ENCODE measurements around the gene GNG7. TPM values are rescaled to one million over a fixed set of nuclear protein-coding genes. Genes with fewer than 3 reads are reported as not detected.

Gene GNG7
- polyA plus RNA-seq, 1 experiment, result 0.57 TPM

DNA sequence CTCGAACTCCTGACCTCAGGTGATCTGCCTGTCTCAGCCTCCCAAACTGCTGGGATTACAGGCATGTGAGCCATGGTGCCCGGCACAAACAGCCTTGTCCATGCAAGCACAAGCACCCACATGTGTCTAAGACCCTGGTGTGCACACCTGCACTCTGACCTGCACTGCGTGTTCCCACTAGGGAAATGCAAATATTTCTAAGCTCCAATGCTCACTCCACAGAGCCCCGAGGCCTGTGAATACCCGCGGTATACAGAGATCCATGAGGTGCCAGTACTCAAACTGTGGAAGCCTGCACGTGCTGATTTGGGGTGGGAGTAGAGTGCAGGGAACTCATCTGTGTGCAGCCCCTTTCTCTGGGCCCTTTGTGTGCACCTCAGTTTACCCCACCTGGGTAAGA is 211.8 kb downstream of the GNG7 start:
- ChIA-PET POLR2A (interaction anchor here (1.7 to 5.4 kb wide), 2 partner anchors 13 to 88 kb away, joined by 6 to 65 read pairs; partner anchors contain the start of gene GADD45B), CTCF (no interaction called here)
- H3K4me3 ChIP-seq (ENCODE audit: low read depth, low read length), result no peak overlapping the region
- TF ChIP-seq, protein P1, sequence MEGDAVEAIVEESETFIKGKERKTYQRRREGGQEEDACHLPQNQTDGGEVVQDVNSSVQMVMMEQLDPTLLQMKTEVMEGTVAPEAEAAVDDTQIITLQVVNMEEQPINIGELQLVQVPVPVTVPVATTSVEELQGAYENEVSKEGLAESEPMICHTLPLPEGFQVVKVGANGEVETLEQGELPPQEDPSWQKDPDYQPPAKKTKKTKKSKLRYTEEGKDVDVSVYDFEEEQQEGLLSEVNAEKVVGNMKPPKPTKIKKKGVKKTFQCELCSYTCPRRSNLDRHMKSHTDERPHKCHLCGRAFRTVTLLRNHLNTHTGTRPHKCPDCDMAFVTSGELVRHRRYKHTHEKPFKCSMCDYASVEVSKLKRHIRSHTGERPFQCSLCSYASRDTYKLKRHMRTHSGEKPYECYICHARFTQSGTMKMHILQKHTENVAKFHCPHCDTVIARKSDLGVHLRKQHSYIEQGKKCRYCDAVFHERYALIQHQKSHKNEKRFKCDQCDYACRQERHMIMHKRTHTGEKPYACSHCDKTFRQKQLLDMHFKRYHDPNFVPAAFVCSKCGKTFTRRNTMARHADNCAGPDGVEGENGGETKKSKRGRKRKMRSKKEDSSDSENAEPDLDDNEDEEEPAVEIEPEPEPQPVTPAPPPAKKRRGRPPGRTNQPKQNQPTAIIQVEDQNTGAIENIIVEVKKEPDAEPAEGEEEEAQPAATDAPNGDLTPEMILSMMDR (IDR thresholded peaks at IDR 0.05; ENCODE audit: low read depth, low read length), result no peak
- peaks cover 2% of the 10 kb centered on the region; the same call in 1 of the 2 replicates for H3K9me3 ChIP-seq (ENCODE audit: control insufficient read depth, insufficient read depth, low read length)
- H3K27ac ChIP-seq (ENCODE audit: low read depth, low read length), result no peak overlapping the region
- H3K27me3 ChIP-seq (ENCODE audit: control insufficient read depth, insufficient read depth, low read length), result no peaks in the 10 kb centered on the region
- DNase-seq (ENCODE audit: low read depth, low spot score), result no peak

DNA sequence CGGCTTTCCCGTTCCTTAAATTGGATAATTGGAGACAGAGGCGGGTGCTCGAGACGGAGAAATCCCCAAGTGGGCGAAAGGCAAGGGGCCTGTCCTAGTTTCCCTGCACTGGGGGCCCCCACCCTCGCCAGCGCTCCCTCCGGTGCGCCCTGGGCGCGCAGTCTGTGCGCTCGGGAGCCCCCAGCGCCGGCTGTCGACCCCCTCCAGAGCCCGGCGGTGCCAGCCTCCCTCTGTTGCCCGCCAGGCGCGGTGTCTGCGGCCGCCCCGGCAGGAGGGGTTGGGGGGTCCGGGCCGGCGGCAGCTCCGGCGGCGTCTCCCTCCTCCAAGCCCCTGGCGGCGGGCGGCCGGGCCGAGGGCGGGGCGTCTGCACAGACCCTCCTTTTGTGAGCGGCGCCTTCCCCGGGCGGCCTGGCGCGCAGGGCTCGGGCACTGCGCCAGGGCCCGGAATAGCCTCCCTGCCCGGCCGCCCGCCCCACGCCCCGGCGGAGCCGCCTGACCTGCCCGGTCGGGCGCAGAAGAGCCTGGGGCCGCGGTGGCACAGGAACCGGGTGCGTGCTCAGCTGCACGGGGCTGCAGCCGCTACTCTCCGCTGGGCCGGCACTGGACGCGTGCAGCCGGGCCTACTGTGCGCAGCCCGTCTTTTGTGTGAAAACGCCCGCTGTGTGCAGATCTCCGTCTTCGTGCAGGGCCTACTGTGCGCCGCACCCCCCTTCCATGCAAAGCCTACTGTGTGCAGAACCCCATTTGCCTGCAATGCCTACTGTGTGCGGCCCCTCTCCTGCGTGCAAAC is 213.4 kb downstream of the GNG7 start:
- Histone ChIP-seq H3K4me3 (ENCODE audit: low read depth, low read length) (peak overlapping the region; percentile 44), H3K27me3 (ENCODE audit: control insufficient read depth, insufficient read depth, low read length) (no peaks in the 10 kb centered on the region), H3K9me3 (ENCODE audit: control insufficient read depth, insufficient read depth, low read length) (peaks cover 4% of the 10 kb centered on the region), H3K27ac (ENCODE audit: low read depth, low read length) (no peak overlapping the region)
- ChIA-PET CTCF (no interaction called here), POLR2A (interaction anchor here (5.4 kb wide), 1 partner anchor 12 kb away, joined by 65 read pairs; the partner anchor contains the start of gene GADD45B)
- TF ChIP-seq, protein P1 (IDR thresholded peaks at IDR 0.05; ENCODE audit: low read depth, low read length), result no peak
- no peak for DNase-seq (ENCODE audit: low read depth, low spot score)

DNA sequence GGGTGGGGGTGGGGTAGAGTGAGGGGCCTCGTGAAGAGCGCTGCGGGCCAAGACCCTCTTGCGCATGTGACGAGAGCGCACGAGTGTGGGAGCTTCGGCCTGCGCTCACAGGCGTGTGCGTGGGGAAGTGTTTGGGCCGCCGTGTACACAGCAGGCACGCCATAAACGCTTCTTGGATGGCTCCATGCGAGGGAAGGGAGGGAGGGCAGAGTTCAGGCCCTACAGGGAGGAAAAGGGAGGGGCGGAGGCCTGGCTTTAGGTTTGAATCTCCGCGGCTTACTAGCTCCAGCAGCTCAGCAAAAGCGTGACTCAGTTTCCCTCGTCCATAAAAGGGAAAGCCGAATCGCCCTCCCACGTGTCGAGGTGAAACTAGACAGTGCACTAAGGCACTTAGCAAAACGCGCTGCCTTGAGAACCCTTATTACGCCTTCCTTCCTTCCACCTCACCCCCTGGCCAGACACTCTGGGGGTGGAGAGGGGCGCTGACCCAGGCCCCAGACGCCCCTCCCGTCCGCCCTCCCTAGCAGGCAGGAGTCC is 214.0 kb downstream of the GNG7 start:
- Histone ChIP-seq H3K9me3 (ENCODE audit: control insufficient read depth, insufficient read depth, low read length) (peaks cover 11% of the 10 kb centered on the region), H3K27me3 (ENCODE audit: control insufficient read depth, insufficient read depth, low read length) (no peaks in the 10 kb centered on the region), H3K27ac (ENCODE audit: low read depth, low read length) (no peak overlapping the region), H3K4me3 (ENCODE audit: low read depth, low read length) (no peak overlapping the region)
- TF ChIP-seq, protein P1 (IDR thresholded peaks at IDR 0.05; ENCODE audit: low read depth, low read length), result no peak
- POLR2A ChIA-PET, result interaction anchor here (5.4 kb wide), 1 partner anchor 11 kb away, joined by 65 read pairs; the partner anchor contains the start of gene GADD45B
- CTCF ChIA-PET, result no interaction called here
- no peak for DNase-seq (ENCODE audit: low read depth, low spot score)

DNA sequence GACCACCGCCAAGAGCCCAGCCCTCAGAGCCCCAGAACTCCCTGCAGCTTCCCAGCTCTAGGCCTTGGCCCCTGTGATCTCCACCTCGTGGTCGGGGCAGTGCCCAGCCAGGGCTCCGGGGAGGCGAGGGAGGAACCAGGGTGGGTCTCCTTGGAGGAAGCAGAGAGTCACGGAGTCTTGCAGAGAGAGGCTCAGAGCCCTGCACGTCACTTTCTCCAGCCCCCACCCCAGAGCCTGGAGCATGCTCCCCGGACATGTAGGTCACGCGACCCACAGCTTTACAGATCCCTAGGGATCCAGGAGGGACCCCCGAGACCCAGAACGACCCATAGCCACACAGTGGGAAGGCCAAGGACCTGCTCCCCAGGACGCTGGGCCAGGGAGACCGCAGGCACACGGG is 214.7 kb downstream of the GNG7 start:
- peaks cover 17% of the 10 kb centered on the region for H3K9me3 ChIP-seq (ENCODE audit: control insufficient read depth, insufficient read depth, low read length)
- H3K4me3 ChIP-seq (ENCODE audit: low read depth, low read length), result no peak overlapping the region
- POLR2A ChIA-PET, result interaction anchor here (5.4 kb wide), 1 partner anchor 11 kb away, joined by 65 read pairs; the partner anchor contains the start of gene GADD45B
- H3K27me3 ChIP-seq (ENCODE audit: control insufficient read depth, insufficient read depth, low read length), result no peaks in the 10 kb centered on the region
- DNase-seq (ENCODE audit: low read depth, low spot score), result no peak
- TF ChIP-seq, protein P1 (IDR thresholded peaks at IDR 0.05; ENCODE audit: low read depth, low read length), result no peak
- CTCF ChIA-PET, result no interaction called here
- H3K27ac ChIP-seq (ENCODE audit: low read depth, low read length), result no peak overlapping the region

DNA sequence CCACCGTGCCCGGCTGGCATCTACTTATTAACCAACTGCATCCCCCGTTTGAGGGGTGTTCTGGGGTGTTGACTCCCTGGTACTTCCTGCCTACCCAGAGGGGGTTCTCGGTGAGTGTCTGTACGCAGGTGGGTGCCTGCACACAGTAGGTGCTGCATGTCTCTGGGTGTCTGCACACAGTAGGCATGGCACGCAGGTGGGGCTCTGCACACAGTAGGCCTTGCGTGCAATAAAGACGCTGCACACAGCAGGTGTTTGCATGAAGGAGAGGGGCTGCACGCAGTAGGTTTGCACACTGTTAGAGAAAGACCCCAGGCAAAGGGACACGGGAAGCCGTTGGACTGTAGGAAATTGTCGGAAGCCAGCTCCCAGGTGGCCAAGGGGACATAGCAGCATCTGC is 215.4 kb downstream of the GNG7 start:
- CTCF ChIA-PET, result no interaction called here
- POLR2A ChIA-PET, result interaction anchor here (5.4 kb wide), 1 partner anchor 10 kb away, joined by 65 read pairs; the partner anchor contains the start of gene GADD45B
- H3K9me3 ChIP-seq (ENCODE audit: control insufficient read depth, insufficient read depth, low read length), result peaks cover 24% of the 10 kb centered on the region

More for the DNA sequence above, 215.4 kb downstream of the GNG7 start:
- TF ChIP-seq, protein P1 (IDR thresholded peaks at IDR 0.05; ENCODE audit: low read depth, low read length), result no peak
- Histone ChIP-seq H3K4me3 (ENCODE audit: low read depth, low read length) (no peak overlapping the region), H3K27ac (ENCODE audit: low read depth, low read length) (no peak overlapping the region), H3K27me3 (ENCODE audit: control insufficient read depth, insufficient read depth, low read length) (no peaks in the 10 kb centered on the region)
- no peak for DNase-seq (ENCODE audit: low read depth, low spot score)
